Fibroblast of villous mesenchyme (primary cell): ENCODE measurements around the gene SOS1. TPM values are rescaled to one million over a fixed set of nuclear protein-coding genes. Genes with fewer than 3 reads are reported as not detected.

Experiments
- DNase-seq: peaks from one replicate; pipeline ENCODE4 v3.0.0-alpha.2; 2010; ENCODE audit warnings: low read depth
- H3K4me3 ChIP-seq: 2 replicates; pipeline ENCODE4 v1.5.1; 2011; ENCODE audit warnings: low read depth, mild to moderate bottlenecking, low read length
- small RNA-seq: library from RNA; depleted of rRNA; stranded (forward); fragments of <200 nt; gene quantifications from one replicate; pipeline ENCODE3, GENCODE V24; 2012
- total RNA-seq: library from RNA; depleted of rRNA; stranded (reverse); fragments of >200 nt; gene quantifications from 2 replicates; pipeline ENCODE4 v1.2.3, GENCODE V29; 2012
- TF ChIP-seq, protein P1 (sequence below): IDR thresholded peaks from 2 replicates; pipeline ENCODE4 v1.5.1; 2012; ENCODE audit warnings: low read depth, mild to moderate bottlenecking, low read length; ENCODE audit not compliant: insufficient read depth

Gene SOS1
- total RNA-seq, 1 donor, result 21.2 TPM

GRCh38 chr2:38932586-38932985 is 188.3 kb downstream of the SOS1 start:
- DNase-seq, result no peak
- no peak overlapping the region for H3K4me3 ChIP-seq
- TF ChIP-seq, protein P1, sequence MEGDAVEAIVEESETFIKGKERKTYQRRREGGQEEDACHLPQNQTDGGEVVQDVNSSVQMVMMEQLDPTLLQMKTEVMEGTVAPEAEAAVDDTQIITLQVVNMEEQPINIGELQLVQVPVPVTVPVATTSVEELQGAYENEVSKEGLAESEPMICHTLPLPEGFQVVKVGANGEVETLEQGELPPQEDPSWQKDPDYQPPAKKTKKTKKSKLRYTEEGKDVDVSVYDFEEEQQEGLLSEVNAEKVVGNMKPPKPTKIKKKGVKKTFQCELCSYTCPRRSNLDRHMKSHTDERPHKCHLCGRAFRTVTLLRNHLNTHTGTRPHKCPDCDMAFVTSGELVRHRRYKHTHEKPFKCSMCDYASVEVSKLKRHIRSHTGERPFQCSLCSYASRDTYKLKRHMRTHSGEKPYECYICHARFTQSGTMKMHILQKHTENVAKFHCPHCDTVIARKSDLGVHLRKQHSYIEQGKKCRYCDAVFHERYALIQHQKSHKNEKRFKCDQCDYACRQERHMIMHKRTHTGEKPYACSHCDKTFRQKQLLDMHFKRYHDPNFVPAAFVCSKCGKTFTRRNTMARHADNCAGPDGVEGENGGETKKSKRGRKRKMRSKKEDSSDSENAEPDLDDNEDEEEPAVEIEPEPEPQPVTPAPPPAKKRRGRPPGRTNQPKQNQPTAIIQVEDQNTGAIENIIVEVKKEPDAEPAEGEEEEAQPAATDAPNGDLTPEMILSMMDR, result no peak

Small RNAs within 50 kb of the gene (small RNA-seq; reads per million reads assigned to genes)
- gene HSPE1P13 (not detected), gene RF00019 (not detected), gene RN7SL96P (not detected), gene RNU6-198P (not detected)

Other genes starting within 250 kb of the SOS1 start
- 22.5 and 28.9 TPM in 2 replicates for gene DHX57, start 245.1 kb downstream of the SOS1 start, total RNA-seq
- 10.8 and 13.5 TPM in 2 replicates for gene MORN2, start 245.1 kb downstream of the SOS1 start, total RNA-seq
- 0.32 and 0.43 TPM in 2 replicates for gene ARHGEF33, start 231.2 kb downstream of the SOS1 start, total RNA-seq
- 1.9 and 4.3 TPM in 2 replicates for gene CDKL4, start 122.9 kb upstream of the SOS1 start, total RNA-seq